ENCODE results near the gene EFCAB9. TPM values are rescaled to one million over a fixed set of nuclear protein-coding genes. Genes with fewer than 3 reads are reported as not detected.

EFCAB9 gene
- total RNA-seq, 4 donors from 2014 or later: not detected

DNA sequence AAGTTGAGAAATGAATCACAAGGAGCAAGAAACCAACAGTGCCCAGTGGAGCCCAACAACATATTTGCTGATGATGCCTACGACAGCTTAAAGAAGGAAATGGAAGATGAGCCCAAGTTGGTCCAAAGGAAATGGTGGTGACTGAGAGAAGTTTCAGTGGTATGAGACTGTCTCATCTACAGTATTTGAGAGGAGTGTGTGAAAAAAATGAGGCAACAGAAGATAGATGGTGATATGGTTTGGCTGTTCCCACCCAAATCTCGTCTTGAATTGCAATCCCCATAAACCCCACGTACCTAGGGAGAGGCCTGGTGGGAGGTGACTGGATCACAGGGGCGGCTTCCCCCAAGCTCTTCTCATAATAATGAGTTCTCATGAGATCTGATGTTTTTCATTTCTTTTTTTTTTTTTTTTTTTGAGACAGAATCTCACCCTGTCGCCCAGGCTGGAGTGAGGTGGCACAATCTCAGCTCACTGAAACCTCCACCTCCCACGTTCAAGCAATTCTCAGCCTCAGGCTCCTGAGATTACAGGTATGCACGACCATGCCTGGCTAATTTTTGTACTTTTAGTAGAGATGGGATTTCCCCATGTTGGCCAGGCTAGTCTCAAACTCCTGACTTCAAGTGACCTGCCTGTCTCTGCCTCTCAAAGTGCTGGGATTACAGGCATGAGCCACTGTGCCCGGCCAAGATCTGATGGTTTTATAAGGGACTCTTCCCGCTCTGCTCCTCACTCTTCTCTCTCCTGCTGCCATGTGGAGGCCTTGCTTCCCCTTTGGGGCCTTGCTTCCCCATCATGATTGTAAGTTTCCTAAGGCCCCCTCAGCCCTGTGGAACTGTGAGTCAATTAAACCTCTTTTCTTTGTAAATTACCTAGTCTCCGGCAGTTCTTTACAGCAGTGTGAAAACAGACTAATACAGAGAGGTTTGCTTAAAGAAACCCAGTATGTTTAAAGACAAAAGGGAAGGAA lies 30.2 kb downstream of the EFCAB9 start:
- H3K27me3 ChIP-seq: no peaks in the 10 kb centered on the region
- TF ChIP-seq, protein P1, sequence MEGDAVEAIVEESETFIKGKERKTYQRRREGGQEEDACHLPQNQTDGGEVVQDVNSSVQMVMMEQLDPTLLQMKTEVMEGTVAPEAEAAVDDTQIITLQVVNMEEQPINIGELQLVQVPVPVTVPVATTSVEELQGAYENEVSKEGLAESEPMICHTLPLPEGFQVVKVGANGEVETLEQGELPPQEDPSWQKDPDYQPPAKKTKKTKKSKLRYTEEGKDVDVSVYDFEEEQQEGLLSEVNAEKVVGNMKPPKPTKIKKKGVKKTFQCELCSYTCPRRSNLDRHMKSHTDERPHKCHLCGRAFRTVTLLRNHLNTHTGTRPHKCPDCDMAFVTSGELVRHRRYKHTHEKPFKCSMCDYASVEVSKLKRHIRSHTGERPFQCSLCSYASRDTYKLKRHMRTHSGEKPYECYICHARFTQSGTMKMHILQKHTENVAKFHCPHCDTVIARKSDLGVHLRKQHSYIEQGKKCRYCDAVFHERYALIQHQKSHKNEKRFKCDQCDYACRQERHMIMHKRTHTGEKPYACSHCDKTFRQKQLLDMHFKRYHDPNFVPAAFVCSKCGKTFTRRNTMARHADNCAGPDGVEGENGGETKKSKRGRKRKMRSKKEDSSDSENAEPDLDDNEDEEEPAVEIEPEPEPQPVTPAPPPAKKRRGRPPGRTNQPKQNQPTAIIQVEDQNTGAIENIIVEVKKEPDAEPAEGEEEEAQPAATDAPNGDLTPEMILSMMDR (IDR thresholded peaks at IDR 0.05): no peak
- TF ChIP-seq POLR2A (IDR thresholded peaks at IDR 0.05): no peak
- no peak for DNase-seq
- no peak overlapping the region for H3K4me3 ChIP-seq
- intact Hi-C loops (cut with DNase I; ENCODE audit: low total_unique reads): no loop called here
- H3K4me1 ChIP-seq: no peaks in the 10 kb centered on the region
- no peaks in the 10 kb centered on the region for H3K9me3 ChIP-seq
- H3K27ac ChIP-seq: no peak overlapping the region
- H3K36me3 ChIP-seq: no peaks in the 10 kb centered on the region

DNA sequence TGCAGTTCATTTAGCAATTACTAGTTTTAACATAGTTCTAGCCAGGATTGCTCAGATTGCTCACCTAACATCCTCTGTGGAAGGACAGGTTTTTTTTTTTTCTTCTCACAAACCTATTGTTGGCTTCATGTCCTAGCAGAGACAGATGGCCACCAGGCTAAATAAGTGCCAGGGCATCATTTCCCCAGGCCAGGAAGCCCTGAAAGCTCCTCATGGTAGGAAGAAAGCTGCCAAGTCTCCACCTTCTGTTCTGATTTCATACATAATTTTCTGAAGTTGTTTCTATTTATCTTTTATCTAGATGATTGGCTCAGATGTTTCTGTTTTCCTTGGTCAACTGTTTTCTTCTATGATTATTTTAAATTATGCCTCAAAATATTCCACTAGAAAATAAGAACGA lies 31.0 kb downstream of the EFCAB9 start:
- no peaks in the 10 kb centered on the region for H3K9me3 ChIP-seq
- no peak for DNase-seq
- intact Hi-C loops (cut with DNase I; ENCODE audit: low total_unique reads): no loop called here
- no peak overlapping the region for H3K4me3 ChIP-seq
- TF ChIP-seq, protein P1 (IDR thresholded peaks at IDR 0.05): no peak
- TF ChIP-seq POLR2A (IDR thresholded peaks at IDR 0.05): no peak
- no peaks in the 10 kb centered on the region for H3K27me3 ChIP-seq
- H3K36me3 ChIP-seq: no peaks in the 10 kb centered on the region
- no peaks in the 10 kb centered on the region for H3K4me1 ChIP-seq
- no peak overlapping the region for H3K27ac ChIP-seq

DNA sequence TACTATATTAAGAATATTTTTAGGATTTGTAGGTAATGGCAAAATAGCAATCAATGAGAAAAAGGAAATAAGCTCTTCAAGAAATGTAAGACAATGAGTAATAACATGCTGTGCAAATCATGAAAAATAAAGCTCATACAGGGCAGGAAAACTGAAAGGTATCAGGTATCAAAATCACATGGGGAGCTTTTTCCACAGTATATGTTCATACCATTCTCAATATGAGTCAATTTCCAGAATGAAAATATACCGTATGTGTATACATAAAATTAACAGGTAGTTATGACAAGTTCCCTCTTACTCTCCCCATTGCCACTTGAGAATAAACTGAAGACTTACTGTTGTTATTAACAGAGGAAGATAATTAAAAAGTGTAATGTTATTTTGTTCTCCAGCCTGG lies 35.9 kb downstream of the EFCAB9 start:
- Histone ChIP-seq H3K4me1 (no peaks in the 10 kb centered on the region), H3K9me3 (no peaks in the 10 kb centered on the region), H3K36me3 (no peaks in the 10 kb centered on the region), H3K4me3 (no peak overlapping the region), H3K27me3 (no peaks in the 10 kb centered on the region), H3K27ac (no peak overlapping the region)
- DNase-seq: no peak
- intact Hi-C loops (cut with DNase I; ENCODE audit: low total_unique reads): no loop called here
- TF ChIP-seq POLR2A (IDR thresholded peaks at IDR 0.05): no peak
- TF ChIP-seq, protein P1 (IDR thresholded peaks at IDR 0.05): no peak

DNA sequence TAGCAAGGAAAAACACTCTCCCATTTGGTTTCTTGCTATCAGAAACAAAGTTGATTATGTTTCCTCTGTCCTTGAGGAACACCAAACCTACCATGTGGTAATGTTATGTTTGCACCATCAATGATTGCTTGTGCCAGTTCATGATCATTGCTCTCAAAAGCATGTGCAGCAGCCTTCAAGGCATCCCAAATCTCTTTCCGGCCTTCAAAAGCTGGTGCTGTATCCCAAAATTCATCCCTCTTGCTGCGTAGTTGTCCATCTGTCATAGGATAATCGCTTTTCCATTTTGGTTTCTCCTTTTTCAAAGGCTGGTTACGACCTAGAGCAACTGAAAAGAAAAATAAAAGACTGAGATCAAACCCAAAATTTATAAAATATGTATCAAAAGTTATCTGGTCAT lies 40.1 kb downstream of the EFCAB9 start:
- TF ChIP-seq, protein P1 (IDR thresholded peaks at IDR 0.05): no peak
- TF ChIP-seq POLR2A (IDR thresholded peaks at IDR 0.05): no peak
- no peak for DNase-seq
- intact Hi-C loops (cut with DNase I; ENCODE audit: low total_unique reads): no loop called here
- Histone ChIP-seq H3K9me3 (no peaks in the 10 kb centered on the region), H3K36me3 (no peaks in the 10 kb centered on the region), H3K27ac (no peak overlapping the region), H3K27me3 (no peaks in the 10 kb centered on the region), H3K4me1 (no peaks in the 10 kb centered on the region), H3K4me3 (no peak overlapping the region)

DNA sequence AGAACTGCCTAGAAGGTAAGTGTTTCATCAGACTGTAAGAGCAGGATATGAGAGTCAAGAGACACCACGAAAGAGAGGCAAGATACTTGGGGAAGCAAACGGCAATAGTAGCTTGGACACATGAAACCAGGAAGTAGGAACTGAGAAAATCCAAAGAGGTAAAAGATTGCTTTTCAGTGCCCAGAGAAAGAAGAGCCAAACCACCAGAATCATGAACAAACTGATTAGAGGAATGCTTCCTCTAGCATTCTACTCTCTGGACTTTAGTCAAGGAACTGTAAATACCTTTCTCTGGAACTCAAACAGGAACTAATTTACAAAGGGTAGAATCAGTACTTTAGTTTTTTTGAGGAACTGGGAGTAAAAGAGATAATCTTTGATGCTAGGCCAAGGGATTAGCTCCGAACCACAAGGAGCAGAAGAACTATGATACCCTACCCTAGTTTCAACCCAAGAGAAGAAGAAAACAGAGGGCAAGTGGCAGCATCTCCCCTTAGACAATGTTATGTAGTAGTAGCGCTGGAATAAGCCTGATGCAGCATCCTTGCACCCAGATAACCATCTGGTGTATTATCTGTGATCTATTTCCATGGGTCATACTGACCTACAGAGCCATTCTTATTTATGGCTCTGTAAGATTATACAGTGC lies 41.3 kb downstream of the EFCAB9 start:
- no peak overlapping the region for H3K27ac ChIP-seq
- TF ChIP-seq POLR2A (IDR thresholded peaks at IDR 0.05): no peak
- TF ChIP-seq, protein P1 (IDR thresholded peaks at IDR 0.05): no peak
- no peak overlapping the region for H3K4me3 ChIP-seq
- intact Hi-C loops (cut with DNase I; ENCODE audit: low total_unique reads): no loop called here
- H3K4me1 ChIP-seq: no peaks in the 10 kb centered on the region
- H3K9me3 ChIP-seq: no peaks in the 10 kb centered on the region
- DNase-seq: no peak
- H3K36me3 ChIP-seq: no peaks in the 10 kb centered on the region
- no peaks in the 10 kb centered on the region for H3K27me3 ChIP-seq

Measured in uterus (tissue), 4 donors.